Heart right ventricle (tissue), 16 donors: ENCODE data around the gene PRKAR2A. TPM values are rescaled to one million over a fixed set of nuclear protein-coding genes. Genes with fewer than 3 reads are reported as not detected.

Source experiments
- ATAC-seq, 8 donors: fragments of 200-7000 bp; cut with Tn5 transposase; one replicate each; pipeline ENCODE4 v1.9.1; 2020; ENCODE audit warnings: mild to moderate bottlenecking in 8 of 8, moderate library complexity in 8 of 8, moderate number of reproducible peaks in 1 of 8
- DNase-seq, 2 donors: peaks; one replicate each; pipeline ENCODE4 v3.0.0-alpha.2; 2020
- H3K27ac ChIP-seq, 10 donors: fragments of 200-600 bp; sonication (generic) in 2 of 10; one replicate each; pipeline versions ENCODE4 v1.5.0 to v1.8.0; 2020 to 2022; ENCODE audit warnings: mild to moderate bottlenecking in 3 of 10
- H3K27me3 ChIP-seq, 7 donors: fragments of 200-600 bp; one replicate each; pipeline ENCODE4 v1.8.0; 2021 to 2022; ENCODE audit warnings: mild to moderate bottlenecking in 2 of 7
- H3K36me3 ChIP-seq, 9 donors: fragments of 200-600 bp; sonication (generic) in 1 of 9; one replicate each; pipeline versions ENCODE4 v1.5.0 to v1.8.0; 2020 to 2022; ENCODE audit warnings: mild to moderate bottlenecking in 2 of 9
- H3K4me1 ChIP-seq, 9 donors: fragments of 200-600 bp; sonication (generic) in 1 of 9; one replicate each; pipeline versions ENCODE4 v1.5.0 to v1.8.0; 2020 to 2022; ENCODE audit warnings: mild to moderate bottlenecking in 4 of 9
- H3K4me3 ChIP-seq, 10 donors: fragments of 200-600 bp; sonication (generic) in 2 of 10; one replicate each; pipeline versions ENCODE4 v1.5.0 to v1.8.0; 2020 to 2022; ENCODE audit warnings: mild to moderate bottlenecking in 7 of 10, moderate library complexity in 2 of 10
- H3K9me3 ChIP-seq, 11 donors: fragments of 200-600 bp in 10 of 11; sonication (generic) in 2 of 11; one replicate each; pipeline versions ENCODE4 v1.5.0 to v1.8.0; 2013 to 2022; ENCODE audit warnings: mild to moderate bottlenecking in 2 of 11, control low read depth in 1 of 11, moderate library complexity in 1 of 11
- CTCF ChIP-seq, 9 donors: fragments of 200-600 bp; sonication (generic) in 2 of 9; IDR thresholded peaks; one replicate each; pipeline versions ENCODE4 v1.5.0 to v1.8.0; 2021 to 2022; ENCODE audit warnings: antibody characterized with exemption in 9 of 9, mild to moderate bottlenecking in 5 of 9, moderate library complexity in 1 of 9
- WGBS, 2 donors: extraction: QIAGEN DNeasy Blood & Tissue Kit; methylation state at CpG; one replicate each; pipeline ENCODE4 v1.1.7; 2013; ENCODE audit warnings: inconsistent platforms in 1 of 2; 5-methylcytosine and 5-hydroxymethylcytosine counted together
- intact Hi-C, 10 donors: fragments of 100-400 bp; cut with DNase I; formaldehyde crosslinking; loops; one replicate each; pipeline versions ENCODE4 v1.11.1 to v1.14.2; 2022
- polyA plus RNA-seq, 2 donors: library from polyadenylated mRNA; stranded (reverse); fragments of 200-250 nt; gene quantifications; one replicate each; pipeline ENCODE4 v1.2.3, GENCODE V29; 2013
- total RNA-seq, 10 donors: library from RNA; stranded (reverse); fragmentation: NEBNext Ultra II Directional in 3 of 10; extraction: Animal tissue kit (Norgen Biotek cat#: 25700) in 3 of 10; gene quantifications; one replicate each; pipeline versions ENCODE4 v1.2.1 to v1.2.4, GENCODE V29; 2021 to 2023
- donor health status: Arrhythmogenic right ventricular cardiomyopathy.
- donor health status: ischemic (EF 13 %, LVEDD 7.1; RV severe dilation, severe dysfunction).
- donor health status: healthy with polysubstance abuse.
- donor health status: DM: no; HTN: yes; CAD: no.
- donor health status: DM: no; HTN: no; CAD: no.
- donor health status: ischemic (EF 25% LVEDD 6.9; RV normal size, moderate dysfunction).
- donor health status: ischemic (EF 25% LVEDD 5.7; RV mildly dilated, moderate dysfunction).
- donor health status: healthy.
- donor health status: DM: yes; HTN: yes; CAD: no.
- donor health status: Ischemic cardiomyopathy.
- donor health status: ischemic (EF 35%, LVEDD 5.7; RV mildly dilated, moderate dysfunction).
- donor health status: nonischemic (EF 11% LVEDD 7.7; RV severe dilation, severe dysfunction).
- donor health status: DM: yes; HTN: yes; CAD: no.
- donor health status: PGD.
- donor health status: ischemic (EF 29% LVEDD 5.4; RV normal size, mild dysfunction).
- donor health status: nonischemic (EF 23%, LVEDD 6.1; RV moderate dilation, normal function).

PRKAR2A gene
- total and polyA plus RNA-seq, 12 donors, result 11.3 to 55.7 (median 44.4) TPM

DNA sequence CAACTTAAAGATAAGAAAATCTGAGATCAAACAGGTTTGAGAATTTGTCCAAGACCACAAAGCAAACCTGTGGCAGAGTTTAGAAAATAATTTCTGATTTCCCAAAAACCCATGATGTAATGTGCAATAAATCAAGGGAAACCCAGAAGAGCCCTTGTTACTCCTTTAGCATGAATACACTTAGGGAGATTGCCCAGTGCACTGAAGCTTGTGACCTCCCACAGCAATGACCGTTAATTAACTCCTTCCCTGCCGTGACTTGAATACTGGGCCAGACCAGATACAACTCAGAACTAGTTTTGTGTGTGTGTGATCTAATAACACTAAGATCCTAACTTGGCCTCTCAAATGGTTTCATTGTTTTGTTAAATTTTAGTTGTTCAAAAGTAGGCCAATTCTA, 2.5 kb downstream of the PRKAR2A start:
- peaks cover 6 to 34% (median 24%) of the 10 kb centered on the region in 9 donors for H3K4me1 ChIP-seq
- H3K9me3 ChIP-seq, result no peaks in the 10 kb centered on the region
- H3K27ac ChIP-seq, result no peak overlapping the region
- intact Hi-C loops, result no loop called here
- no peak for DNase-seq
- H3K27me3 ChIP-seq, result no peaks in the 10 kb centered on the region
- WGBS, 2 donors, result 27 to 36% methylated on average over 2 of the region's 2 CpGs
- peak overlapping the region in 4 of 10 donors; percentile 88 to 97 (median 91) for H3K4me3 ChIP-seq
- H3K36me3 ChIP-seq, result no peaks in the 10 kb centered on the region
- no peak for TF ChIP-seq CTCF (IDR thresholded peaks at IDR 0.05)
- ATAC-seq, result no peak

DNA sequence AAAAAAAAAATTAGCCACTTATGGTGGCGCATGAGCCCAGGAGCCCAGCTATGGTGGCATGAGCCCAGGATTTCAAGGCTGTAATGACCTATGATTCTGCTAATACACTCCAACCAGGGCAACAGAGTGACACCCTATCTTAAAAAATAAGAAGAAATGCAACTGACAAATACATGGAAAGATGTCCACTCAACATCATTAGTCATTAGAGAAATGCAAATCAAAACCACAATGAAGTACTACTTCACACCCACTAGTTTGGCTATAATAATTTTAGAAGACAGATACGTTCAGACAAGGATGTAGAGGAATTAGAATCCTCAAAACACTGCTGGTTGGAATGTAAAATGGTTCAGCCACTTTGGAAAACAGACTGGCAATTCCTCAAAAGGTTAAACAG, 10.5 kb downstream of the PRKAR2A start:
- ATAC-seq (no peak), DNase-seq (no peak)
- WGBS, 2 donors, result 78 to 90% methylated on average over 2 of the region's 2 CpGs
- no peaks in the 10 kb centered on the region for H3K27me3 ChIP-seq
- H3K4me1 ChIP-seq, result peaks cover 0 to 23% (median 4%) of the 10 kb centered on the region in 9 donors
- no peak for TF ChIP-seq CTCF (IDR thresholded peaks at IDR 0.05)
- no peak overlapping the region for H3K27ac ChIP-seq
- no peak overlapping the region for H3K4me3 ChIP-seq
- no peaks in the 10 kb centered on the region for H3K9me3 ChIP-seq
- H3K36me3 ChIP-seq, result peaks cover 0 to 25% (median 0%) of the 10 kb centered on the region in 9 donors
- intact Hi-C loops, result no loop called here

GRCh38 chr3:48835650-48836366, 11.9 kb downstream of the PRKAR2A start:
- peaks cover 0 to 26% (median 8%) of the 10 kb centered on the region in 9 donors for H3K4me1 ChIP-seq
- ATAC-seq (peak in 4 of 8 donors; percentile 15 to 52 (median 44)), DNase-seq (no peak)
- TF ChIP-seq CTCF (IDR thresholded peaks at IDR 0.05), result no peak
- intact Hi-C loops, result no loop called here
- WGBS, 2 donors, result 94 to 97% methylated on average over 11 of the region's 11 CpGs
- H3K27ac ChIP-seq, result no peak overlapping the region
- no peaks in the 10 kb centered on the region for H3K9me3 ChIP-seq
- H3K4me3 ChIP-seq, result no peak overlapping the region
- peaks cover 0 to 25% (median 0%) of the 10 kb centered on the region in 9 donors for H3K36me3 ChIP-seq
- H3K27me3 ChIP-seq, result no peaks in the 10 kb centered on the region

DNA sequence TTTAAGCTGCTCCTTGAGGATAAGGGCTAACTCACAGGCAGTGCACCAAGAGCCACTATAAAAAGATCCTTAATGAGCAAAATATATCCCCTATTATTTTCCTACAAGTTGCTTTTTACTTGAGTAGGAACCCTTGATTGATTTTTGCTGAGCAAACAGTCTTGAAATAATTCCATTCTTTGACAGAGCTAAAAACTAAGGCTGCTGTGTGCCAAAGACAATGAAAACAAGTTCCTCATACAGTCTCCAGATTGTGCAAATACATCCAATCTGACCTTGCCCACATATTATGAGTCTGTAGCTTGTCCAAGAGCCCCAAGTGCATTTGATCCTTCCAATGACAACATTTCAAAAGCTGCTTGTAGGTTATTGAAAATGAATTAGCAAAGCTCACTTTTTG, 15.0 kb downstream of the PRKAR2A start:
- no peaks in the 10 kb centered on the region for H3K27me3 ChIP-seq
- peaks cover 0 to 14% (median 0%) of the 10 kb centered on the region in 9 donors for H3K36me3 ChIP-seq
- intact Hi-C loops, result no loop called here
- H3K27ac ChIP-seq, result no peak overlapping the region
- DNase-seq, result no peak
- H3K9me3 ChIP-seq, result no peaks in the 10 kb centered on the region
- TF ChIP-seq CTCF (IDR thresholded peaks at IDR 0.05), result no peak
- H3K4me3 ChIP-seq, result no peak overlapping the region
- H3K4me1 ChIP-seq, result peaks cover 0 to 27% (median 8%) of the 10 kb centered on the region in 9 donors
- no peak for ATAC-seq
